ENCODE results near the gene SNTG2.
"Not testable (repeated sequence)": the region's sequence is repeated elsewhere in the genome, so short reads cannot be mapped to it uniquely, and the experiment has no call there.

Gene SNTG2

DNA sequence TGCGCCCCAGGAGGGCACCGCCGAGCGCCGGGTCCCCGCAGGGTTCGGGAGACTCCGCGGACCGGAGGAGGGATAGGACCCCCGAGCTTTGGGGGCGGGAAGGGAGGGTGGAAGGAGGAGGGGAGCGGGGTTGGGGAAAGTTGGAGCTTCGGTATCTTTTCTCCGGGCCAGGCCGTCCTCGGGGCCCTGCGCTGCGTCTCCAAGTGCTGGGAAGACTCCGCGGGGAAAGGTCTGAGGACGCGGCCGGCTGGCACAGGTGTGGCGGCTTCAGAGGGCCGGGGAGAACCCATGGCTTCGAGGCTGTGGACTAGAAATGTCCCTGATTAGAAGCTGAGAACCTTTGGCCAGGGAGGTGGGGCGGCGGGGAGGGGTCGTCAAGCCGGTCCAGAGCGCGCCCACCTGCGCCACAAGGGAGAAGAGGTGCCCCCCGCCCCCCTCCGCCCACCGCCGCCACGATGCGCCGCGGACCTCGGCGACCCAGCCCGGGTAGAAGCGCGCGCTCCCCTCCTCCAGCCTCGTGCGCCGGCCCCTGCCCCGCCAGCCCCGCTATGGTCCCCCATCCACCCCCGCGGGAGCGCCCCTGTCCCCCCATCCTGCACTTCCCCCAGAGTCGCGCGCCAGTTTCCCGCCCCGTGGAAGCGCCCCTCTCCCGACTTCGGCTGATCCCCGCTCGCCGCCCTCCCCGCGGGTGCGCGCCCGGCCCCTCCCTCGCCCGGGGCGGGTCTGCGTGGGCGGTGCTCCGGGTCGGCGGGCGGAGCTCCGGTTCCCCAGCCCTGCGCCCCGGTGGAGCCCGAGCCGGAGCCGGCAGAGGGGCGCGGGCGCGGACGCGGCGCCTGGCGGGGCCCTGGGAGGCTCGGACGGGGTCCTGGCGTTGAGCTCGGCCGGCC is at the start of gene SNTG2:
TSS of gene SNTG2 (plus strand) at position 770 of the 887 bp plus-strand sequence. CDS start 148 bp downstream, outside the sequence.
- no peak for DNase-seq

GRCh38 chr2:902584-902983 is 48.1 kb upstream of the SNTG2 start:
- DNase-seq = no peak

DNA sequence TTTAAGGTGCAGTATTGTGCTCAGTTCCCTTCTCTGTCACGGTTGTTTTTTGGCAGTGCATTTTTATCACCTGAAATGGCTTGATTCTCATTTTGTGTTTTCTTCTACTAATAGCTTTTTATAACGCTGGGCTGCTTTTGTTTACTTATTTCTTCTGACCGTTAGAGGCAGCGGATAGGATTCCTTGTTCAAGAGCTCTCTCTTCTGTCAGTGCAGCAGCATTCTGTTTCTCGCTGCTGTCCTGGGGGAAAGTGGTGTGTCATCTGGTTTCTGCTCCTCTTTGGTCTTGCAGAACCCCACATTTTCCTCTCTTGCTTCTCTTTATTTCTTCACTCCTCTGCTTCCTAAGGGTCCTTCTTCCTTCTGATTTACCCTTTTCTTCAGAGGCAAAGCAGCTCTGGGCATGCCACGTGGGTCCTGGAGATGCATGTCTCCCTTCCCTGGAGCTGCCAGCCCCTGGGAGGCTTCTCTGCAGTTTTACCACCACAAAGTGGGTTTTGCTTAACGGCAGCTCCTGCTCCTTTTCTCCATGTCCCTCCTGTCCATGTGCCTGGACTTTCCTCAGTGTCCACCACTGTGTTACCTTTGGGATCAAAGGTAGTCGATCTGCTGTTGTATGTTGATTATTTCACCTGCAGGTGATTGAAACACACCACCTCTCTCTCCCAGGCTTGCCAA is 47.3 kb upstream of the SNTG2 start:
- no peak for DNase-seq

DNA sequence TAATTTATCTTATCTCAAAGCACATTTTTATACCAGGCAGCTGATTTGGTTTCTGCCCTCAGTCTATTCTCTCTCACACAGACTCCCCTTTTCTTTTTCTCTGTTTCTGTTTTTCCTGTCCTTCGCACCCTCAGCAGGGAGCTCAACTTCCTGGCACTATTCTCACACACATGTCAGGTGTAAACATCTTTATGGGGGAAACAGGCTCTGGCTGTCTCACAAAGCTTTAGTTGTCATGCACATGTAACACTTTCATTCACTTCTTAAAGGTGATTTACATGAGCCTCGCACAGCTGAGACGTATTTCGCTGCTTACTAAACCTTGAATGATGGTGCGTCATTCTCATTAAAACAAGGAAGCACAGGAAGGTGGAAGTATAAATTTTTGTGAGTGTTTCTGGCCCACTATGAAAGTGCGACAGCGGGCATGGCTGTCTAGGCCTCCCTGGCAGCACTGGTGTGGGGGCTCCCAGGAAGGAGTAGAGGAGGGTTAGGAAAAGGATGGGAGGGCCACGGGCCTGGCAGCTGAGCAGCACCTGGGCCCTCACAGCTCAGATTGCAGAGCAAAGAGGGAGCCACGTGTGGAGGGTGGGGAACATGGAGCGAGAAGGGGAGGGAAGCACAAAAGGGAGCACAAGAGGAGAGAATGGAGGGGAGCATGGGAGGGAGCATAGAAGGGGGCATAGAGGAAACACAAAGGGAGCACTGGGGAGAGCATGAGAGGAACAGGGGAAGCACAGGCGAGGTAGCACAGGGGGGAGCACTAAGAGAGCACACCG is 46.2 kb upstream of the SNTG2 start:
- no peak for DNase-seq

DNA sequence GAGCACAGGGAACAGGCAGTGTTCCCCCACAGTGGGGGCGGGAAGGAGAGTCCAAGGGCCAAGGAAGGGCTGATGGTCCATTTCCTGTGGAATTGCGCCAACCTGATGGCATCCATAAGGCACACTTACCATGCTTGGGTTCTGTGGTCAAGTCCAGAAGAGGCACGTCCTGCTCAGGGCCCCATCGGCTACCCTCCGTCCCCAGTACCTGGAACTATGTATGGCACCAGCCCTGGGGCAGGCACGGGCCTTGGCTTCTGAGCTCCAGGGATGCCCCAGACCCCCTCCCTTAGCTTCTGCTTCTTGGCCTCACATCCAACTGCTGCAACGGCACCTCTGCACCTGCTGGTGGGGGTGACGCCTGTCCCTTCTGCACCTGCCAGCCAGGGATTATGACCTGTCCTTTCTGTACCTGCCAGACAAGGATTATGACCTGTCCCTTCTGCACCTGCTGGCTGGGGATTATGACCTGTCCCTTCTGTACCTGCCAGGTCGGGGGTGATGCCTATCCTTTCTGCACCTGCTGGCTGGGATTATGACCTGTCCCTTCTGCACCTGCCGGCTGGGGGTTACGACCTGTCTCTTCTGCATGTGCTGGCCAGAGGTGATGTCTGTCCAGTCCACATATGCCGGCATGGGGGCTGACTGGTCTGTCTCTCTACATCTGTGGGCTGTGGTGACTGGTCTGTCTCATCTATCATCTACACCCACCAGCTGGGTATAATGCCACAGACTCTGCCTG is 45.4 kb upstream of the SNTG2 start:
- DNase-seq = no peak

- no peak for DNase-seq
Measured at GRCh38 chr2:905833-906140, 44.9 kb upstream of the SNTG2 start.

DNA sequence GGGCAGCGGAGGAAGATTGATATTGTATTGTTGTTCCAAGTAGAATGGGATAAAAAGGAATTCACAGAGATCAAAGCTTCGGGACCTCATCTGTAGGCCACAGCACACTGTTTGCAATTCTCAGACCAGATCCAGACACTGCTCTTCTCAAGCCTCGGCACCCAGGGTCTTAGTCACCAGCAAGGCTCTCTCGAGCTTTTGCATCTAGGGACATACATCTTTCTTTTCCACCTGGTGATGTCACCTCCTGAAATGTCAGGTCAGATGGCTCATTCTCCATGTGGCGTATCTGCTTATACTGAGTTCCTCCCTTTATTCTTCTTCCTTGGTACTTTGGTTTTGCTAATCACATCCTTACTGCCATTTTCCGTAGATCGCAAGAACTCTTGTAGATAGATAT is 42.9 kb upstream of the SNTG2 start:
- DNase-seq = no peak

DNA sequence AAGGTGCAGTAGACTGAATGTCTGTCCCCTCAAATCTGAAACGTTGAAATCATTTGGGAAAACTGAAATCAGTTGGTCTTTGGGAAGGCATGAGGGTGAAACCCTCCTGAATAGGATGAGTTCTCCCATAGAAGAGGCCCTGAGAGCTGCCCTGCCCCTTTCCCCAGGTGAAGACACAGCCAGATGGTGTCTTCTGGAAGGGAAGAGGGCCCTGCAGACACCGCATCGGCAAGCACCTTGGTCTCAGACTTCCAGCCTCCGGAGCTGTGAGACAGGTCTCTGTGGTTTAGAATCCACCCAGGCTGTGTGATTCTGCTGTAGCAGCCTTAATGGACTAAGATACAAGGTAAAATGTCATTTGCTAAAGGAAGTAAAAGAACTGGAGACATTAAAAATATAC is 42.1 kb upstream of the SNTG2 start:
- no peak for DNase-seq

GRCh38 chr2:909764-910379 is 40.8 kb upstream of the SNTG2 start:
- DNase-seq = not testable (repeated sequence)

GRCh38 chr2:910698-911097 is 40.0 kb upstream of the SNTG2 start:
- no peak for DNase-seq

DNA sequence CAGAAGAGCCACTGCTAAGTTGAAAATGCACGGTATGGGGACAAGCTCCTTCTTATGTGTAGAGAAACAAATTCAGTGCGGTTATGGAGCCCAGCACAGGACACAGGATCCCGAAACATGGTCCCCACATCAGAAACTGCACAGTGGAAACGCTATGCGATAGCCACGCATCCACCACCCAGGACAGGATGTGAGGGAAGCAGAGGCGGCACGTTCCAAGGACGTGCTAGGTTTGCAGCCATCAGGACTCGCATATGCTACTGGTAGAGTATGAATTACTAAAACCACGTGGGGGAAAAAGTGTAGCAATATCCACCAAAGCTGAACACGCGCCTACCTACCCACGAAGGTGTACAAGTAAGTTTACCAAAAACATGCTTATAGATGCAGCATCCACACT is 34.7 kb upstream of the SNTG2 start:
- no peak for DNase-seq

DNA sequence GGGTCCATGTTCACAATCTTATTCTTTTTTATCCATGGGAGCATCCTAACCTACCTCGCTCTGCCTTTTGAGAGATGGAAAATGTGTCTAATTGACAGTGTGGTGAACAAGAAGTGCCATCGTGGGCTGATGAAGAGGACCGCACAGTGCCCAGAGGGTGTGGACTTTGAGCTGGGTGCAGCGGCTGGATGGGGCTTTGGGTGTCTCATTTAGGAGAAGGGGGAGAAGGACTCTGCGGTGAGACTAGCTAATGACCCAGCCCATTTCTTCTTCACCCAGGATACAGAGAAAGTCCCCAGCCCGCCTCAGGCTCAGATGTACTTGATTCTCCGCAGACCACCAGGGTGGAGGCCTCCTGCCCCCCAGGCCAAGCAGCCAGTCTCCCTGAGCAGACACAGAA is 33.7 kb upstream of the SNTG2 start:
- DNase-seq = no peak

GRCh38 chr2:919672-920071 is 31.0 kb upstream of the SNTG2 start:
- no peak for DNase-seq

GRCh38 chr2:920573-920972 is 30.1 kb upstream of the SNTG2 start:
- no peak for DNase-seq

GRCh38 chr2:920999-921398 is 29.6 kb upstream of the SNTG2 start:
- no peak for DNase-seq

DNA sequence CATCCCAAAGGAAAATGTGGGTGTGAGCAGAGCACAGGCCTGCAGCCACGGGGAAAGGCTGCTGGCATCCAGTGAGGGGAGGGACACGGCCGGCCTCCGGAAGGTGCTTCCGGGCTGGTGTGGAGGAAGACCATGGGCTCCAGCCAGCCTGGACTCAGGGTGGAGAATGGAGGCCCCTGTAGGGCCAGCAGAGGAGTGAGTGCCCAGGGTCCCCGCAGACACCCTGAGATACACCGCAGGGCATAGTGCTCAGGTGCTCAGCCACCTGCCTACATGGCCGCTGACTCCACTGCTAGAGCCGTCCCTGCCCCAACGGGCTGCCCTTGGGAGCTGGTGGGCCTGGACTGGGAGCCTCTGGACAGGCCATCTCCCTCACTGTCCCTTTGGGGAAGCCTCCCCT is 28.5 kb upstream of the SNTG2 start:
- no peak for DNase-seq

DNA sequence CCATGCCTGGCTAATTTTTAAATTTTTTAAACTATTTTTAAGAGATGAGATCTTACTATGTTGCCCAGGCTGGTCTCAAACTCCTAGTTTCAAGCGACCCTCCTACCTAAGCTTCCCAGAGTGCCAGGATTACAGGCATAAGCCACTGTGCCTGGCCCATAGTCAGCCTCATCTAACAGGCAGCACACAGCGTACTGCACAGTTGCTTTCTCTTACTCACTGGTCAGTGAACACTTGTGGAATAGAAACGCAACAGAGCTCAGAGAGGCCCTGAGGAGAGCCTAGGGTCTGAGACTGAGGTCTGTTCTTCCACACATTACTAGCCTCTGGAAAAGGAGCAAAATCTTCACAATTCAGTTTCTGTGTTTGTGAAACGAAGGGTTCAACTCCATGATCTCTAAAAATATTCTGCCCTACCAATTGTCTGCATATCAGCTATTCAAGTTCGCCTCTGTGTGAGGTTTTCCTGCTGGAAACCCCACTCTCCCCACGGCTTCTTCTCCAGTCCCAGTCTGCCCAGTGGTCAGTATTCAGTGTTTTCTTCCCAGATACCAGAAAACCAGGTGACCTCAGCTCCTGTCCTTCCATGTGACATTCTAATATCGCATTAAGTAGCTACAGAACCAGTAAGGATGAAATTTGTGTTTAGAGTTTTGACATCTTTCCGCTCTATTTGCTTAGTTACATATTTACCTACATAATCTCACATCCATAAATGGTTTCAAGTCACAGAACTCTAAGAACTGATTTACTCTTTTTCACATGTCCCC is 26.6 kb upstream of the SNTG2 start:
- no peak for DNase-seq

- DNase-seq = no peak
Measured at GRCh38 chr2:924701-925100, 25.9 kb upstream of the SNTG2 start.

DNA sequence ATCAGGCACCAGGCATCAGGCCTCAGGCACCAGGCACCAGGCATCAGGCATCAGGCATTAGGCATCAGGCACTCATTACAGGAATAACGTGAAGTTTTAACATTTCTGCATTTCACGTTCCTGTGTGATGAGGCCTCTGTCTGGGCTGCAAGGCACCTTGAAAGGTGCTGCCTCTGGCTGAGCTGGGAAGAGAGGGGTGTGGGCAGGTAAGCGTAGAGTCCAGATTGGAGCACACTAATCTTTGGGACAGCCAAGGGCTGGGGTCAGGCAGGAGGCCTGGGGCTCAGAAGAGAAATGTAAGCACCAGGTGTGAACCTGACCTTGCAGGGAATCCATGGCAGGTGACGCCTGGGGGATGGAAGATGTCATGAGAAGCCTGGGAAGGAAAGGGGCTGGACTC is 25.3 kb upstream of the SNTG2 start:
- DNase-seq = no peak

- DNase-seq = no peak
Measured at GRCh38 chr2:925711-926110, 24.9 kb upstream of the SNTG2 start.

- no peak for DNase-seq
Measured at GRCh38 chr2:926259-926793, 24.3 kb upstream of the SNTG2 start.

DNA sequence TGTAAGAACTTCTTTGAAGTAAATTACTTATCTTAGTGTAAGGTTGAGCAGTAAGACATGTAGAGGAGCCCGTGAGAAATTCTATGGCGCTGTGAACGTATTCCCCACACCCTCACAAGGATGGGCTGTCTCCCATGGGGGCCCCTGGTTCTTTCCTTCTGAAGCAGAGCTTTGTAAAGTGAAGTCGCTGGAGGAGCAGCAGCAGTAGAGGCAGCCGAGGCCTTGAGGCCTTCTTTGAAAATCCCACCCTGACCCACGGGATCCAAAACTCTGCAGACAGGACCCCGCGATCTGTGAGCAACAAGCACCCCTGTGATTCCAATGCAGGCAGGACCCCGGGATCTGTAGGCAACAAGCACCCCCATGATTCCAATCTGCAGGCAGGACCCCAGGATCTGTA is 23.8 kb upstream of the SNTG2 start:
- DNase-seq = no peak

All from AML-193 (cell line).